HUES48 (cell line): ENCODE results near the gene TMPRSS6.
A peak's percentile ranks its signal among the peaks of the same experiment; 100 is the strongest.

Source experiments
- H3K27ac ChIP-seq: one replicate; pipeline ENCODE4 v1.7.0; 2013; ENCODE audit warnings: low read depth, low read length, inconsistent platforms
- H3K27me3 ChIP-seq: 2 replicates; pipeline ENCODE4 v1.6.1; 2013; ENCODE audit warnings: mild to moderate bottlenecking, low read length; ENCODE audit not compliant: control insufficient read depth, insufficient read depth
- H3K36me3 ChIP-seq: 2 replicates; pipeline ENCODE4 v1.6.1; 2013; ENCODE audit warnings: low read length; ENCODE audit not compliant: control insufficient read depth, insufficient read depth
- H3K4me1 ChIP-seq: 2 replicates; pipeline ENCODE4 v1.6.1; 2013; ENCODE audit warnings: mild to moderate bottlenecking, low read length; ENCODE audit not compliant: control insufficient read depth, insufficient read depth
- H3K4me3 ChIP-seq: 2 replicates; pipeline ENCODE4 v1.5.1; 2013; ENCODE audit warnings: mild to moderate bottlenecking, low read depth, low read length
- H3K9ac ChIP-seq: 2 replicates; pipeline ENCODE4 v1.6.1; 2013; ENCODE audit warnings: mild to moderate bottlenecking, low read depth, low read length, moderate library complexity
- H3K9me3 ChIP-seq: 2 replicates; pipeline ENCODE4 v1.6.1; 2013; ENCODE audit warnings: low read length; ENCODE audit not compliant: control insufficient read depth, insufficient read depth

TMPRSS6 gene

DNA sequence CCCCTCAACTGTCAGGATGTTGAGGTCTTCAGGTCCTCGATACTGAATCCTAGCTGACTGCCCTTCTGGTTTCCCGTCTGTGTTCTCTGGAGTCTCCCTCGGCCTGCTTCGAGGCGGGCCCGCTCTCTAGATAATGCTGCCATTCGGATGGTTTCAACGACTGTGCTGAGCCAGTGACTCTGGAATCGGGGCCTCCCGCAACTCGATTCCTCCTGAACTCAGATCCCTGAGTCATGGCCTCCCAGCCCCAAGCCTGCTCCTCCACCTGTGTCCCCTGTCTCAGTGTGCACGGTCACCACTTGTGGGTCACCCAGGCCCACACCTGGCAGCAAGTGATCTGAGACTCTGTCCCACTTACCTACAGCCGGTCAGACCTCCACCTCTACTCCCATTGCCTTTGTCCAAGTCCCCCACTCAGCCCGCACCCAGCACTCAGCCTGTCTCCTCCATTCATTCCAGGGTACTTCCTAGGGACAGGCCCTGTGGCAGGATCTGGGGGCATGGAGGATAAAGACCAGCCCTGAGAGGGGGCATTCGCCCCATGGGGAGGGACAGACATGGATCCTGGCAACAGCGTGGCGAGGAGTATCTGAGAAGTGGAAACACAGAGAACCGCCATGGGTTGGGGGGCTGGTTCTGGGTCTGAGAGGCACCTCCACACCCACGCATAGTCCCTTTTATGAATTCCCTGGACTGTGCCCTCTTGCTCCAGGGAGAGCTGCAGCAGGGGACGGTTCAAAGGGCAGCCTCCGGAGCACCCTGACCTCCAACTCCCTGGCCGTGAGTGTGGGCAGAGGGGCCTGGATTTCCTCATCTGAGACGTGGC is 75.7 kb downstream of the TMPRSS6 start:
- H3K9me3 ChIP-seq, result no peaks in the 10 kb centered on the region
- H3K4me3 ChIP-seq, result no peak overlapping the region
- no peaks in the 10 kb centered on the region for H3K27me3 ChIP-seq
- no peak overlapping the region for H3K9ac ChIP-seq
- peaks cover 16% of the 10 kb centered on the region for H3K36me3 ChIP-seq
- H3K27ac ChIP-seq, result no peak overlapping the region
- peaks cover 12% of the 10 kb centered on the region; the same call in 1 of the 2 replicates for H3K4me1 ChIP-seq

DNA sequence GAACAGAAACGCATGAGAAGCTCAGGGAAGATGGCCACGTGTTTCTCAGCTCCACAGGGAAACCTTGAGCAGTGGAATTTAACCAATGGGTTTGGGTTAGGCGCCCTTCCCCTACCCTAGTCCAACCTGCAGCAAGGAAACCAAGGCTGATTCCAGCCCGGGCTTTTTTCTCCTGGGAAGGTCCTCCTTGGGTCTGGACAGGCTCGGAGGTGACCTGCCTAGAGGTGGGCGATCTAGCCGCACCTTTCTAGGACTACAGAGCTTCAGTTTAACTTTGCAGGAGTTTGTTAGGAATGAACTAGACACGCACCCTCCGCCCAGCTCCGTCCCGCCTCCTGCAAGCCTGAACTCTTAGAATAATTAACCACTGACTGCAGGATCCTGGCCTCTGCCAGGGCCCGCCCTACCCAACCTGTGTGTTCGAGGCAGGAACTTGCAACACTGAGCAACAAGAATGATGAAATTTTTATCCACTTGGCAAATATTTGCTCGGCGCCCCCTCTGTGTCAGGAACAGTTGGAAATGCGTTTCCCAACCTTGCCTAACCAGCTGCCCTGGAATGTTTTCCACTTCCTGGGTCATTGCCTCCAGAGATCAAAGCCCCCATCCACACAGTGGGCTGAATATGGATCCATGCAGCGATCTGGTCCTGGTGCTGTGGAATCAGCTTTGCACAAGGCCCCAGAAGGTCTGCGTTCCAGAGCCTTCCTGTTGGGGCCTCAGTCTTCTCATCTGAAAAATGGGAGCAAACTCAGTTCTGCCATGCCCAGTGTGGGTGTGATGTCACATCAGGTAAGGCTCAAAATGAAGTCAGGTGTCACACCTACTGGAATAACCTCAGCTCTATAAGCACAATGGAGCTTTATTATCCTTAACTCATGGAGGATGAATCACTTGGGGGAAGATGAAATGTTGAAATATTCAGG is 76.7 kb downstream of the TMPRSS6 start:
- Histone ChIP-seq H3K4me1 (peaks cover 12% of the 10 kb centered on the region; the same call in 1 of the 2 replicates), H3K9ac (no peak overlapping the region), H3K27me3 (no peaks in the 10 kb centered on the region), H3K9me3 (no peaks in the 10 kb centered on the region), H3K36me3 (peaks cover 21% of the 10 kb centered on the region), H3K27ac (peak overlapping the region; percentile 66), H3K4me3 (no peak overlapping the region)

DNA sequence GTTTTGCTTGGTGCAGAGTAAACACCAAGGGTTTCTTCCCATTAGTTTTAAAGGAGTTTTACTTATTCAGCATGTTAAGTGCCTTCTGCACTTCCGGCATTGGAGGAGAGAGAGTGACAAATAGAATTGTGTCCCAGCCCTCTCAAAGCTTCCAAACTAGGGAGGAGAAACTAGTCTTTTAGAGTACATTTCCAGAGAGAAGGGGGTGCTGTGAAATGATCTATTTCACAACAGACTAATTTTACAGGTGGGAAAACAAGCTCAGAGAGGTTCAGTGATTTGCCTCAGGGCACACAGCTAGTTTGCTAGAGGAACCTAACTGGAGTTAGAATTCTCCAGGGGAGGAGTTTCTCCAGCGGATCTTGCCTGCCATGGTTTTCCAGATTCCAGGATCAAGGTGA is 77.4 kb downstream of the TMPRSS6 start:
- Histone ChIP-seq H3K4me3 (no peak overlapping the region), H3K36me3 (peaks cover 26% of the 10 kb centered on the region), H3K27me3 (no peaks in the 10 kb centered on the region), H3K9ac (no peak overlapping the region), H3K4me1 (peaks cover 19% of the 10 kb centered on the region; the same call in 1 of the 2 replicates), H3K9me3 (no peaks in the 10 kb centered on the region), H3K27ac (peak overlapping the region; percentile 66)

DNA sequence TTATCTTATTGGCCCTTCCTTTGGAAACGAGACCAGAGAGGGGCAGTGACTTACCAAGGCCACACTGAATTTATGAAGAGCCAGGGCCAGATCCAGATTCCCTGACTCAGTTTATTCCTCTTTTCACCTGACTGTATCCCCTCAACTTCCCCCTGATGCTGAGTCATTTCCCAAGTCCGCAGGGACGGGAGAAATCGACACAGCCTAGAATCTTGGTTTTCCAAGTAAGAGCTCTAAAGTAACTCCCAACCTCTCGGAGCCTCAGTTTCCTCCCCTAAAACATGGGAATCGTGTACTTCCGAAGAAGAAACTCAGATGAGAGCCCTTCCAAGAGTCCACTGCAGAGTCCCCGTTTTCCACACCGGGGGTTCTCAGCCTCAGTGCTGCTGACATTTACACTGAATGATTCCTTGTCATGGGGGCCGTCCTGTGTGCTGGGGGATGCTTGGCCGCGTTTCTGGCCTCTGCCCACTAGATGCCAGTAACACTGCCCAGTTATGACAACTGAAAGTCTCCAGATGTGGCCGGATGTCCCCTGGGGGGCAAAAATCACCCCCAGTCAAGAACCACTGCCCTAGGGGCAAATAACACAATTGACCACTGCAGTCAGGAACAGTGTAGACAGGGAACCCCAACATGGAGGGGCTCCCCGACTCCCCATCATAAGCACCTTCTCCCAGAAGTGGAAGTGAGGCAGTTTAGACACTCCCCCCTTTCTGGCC is 78.8 kb downstream of the TMPRSS6 start:
- no peak overlapping the region for H3K9ac ChIP-seq
- peaks cover 20% of the 10 kb centered on the region; the same call in 1 of the 2 replicates for H3K4me1 ChIP-seq
- no peaks in the 10 kb centered on the region for H3K9me3 ChIP-seq
- no peak overlapping the region for H3K27ac ChIP-seq
- H3K4me3 ChIP-seq, result no peak overlapping the region
- no peaks in the 10 kb centered on the region for H3K27me3 ChIP-seq
- H3K36me3 ChIP-seq, result peaks cover 37% of the 10 kb centered on the region

DNA sequence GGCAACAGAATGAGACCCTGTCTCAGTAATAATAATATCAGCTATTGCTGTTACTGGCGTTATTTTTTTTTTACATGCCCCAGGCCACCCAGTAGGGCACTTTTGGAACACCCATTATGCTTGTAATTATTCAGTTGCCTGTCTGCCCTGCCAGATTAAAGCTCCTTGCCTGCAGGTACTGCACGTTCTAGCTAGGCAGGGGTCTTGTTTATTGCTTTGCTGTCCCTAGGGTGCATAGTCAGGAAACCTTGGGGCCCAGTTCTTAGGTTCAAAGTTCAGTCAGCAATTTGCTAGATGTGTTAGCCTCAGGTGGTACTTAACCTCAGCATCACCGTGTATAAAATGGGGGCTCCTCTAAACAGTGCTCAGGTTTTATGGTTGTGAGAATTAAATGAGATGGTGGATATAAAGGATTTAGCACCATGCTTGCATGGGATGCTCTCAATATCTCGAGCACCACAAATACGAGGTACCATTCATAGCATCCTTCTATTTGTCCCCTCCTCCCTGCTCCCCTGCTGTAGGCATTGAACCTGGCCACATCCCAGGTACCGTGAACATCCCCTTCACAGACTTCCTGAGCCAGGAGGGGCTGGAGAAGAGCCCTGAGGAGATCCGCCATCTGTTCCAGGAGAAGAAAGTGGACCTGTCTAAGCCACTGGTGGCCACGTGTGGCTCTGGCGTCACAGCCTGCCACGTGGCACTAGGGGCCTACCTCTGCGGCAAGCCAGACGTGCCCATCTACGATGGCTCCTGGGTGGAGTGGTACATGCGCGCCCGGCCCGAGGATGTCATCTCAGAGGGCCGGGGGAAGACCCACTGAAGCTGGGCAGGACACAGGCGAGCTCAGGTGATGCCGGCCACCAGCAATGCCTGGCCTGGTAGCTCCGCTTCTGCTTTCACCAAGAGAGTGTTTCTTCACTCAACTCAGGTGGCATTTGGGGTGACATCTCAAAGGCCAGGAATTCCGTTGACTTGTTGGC is 80.5 kb downstream of the TMPRSS6 start:
- Histone ChIP-seq H3K27ac (no peak overlapping the region), H3K9ac (no peak overlapping the region), H3K4me1 (peaks cover 20% of the 10 kb centered on the region; the same call in 1 of the 2 replicates), H3K9me3 (no peaks in the 10 kb centered on the region), H3K36me3 (peaks cover 53% of the 10 kb centered on the region), H3K27me3 (no peaks in the 10 kb centered on the region), H3K4me3 (no peak overlapping the region)

DNA sequence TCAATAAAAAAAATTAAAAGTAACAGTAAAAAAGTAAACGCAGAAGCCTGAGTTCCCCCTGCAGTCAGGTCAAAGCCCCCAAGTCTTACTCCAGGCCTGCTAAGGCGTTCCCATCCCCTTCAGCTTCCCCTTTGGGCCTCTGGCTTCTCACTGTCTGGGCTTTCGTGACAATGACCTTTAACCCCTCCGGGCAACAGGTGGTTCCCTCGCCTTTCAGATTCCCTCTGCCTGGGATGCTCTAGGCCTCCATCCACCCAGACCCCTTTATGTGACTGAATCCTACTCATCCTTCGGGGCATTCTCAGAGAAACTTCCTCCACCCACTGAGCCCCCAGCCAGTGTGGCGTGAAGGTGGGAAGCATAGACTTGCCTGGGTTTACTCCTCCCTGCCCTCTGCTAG is 82.0 kb downstream of the TMPRSS6 start:
- Histone ChIP-seq H3K9me3 (no peaks in the 10 kb centered on the region), H3K36me3 (peaks cover 53% of the 10 kb centered on the region), H3K4me3 (no peak overlapping the region), H3K4me1 (peaks cover 13% of the 10 kb centered on the region; the same call in 1 of the 2 replicates), H3K27ac (no peak overlapping the region), H3K9ac (no peak overlapping the region), H3K27me3 (no peaks in the 10 kb centered on the region)

DNA sequence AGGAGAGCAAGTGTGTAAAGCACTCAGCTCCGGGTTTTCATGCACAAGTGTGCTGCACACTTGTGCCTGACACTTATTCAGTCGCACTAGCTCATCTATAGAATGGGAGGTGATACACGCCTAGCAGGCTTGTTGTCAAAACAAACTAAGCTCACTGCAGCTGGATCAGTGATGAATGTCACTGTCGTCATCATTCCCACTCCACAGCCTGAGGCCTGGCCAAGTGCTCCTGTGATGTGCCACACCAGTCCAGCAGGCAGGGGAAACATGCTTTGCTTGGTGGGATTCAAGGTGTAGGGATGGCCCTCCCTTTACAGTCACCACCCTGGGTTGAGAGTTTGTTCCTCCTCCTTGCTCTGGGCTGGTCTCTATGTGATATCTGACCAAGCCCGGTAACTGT is 83.2 kb downstream of the TMPRSS6 start:
- Histone ChIP-seq H3K4me1 (peaks cover 11% of the 10 kb centered on the region; the same call in 1 of the 2 replicates), H3K9me3 (no peaks in the 10 kb centered on the region), H3K36me3 (peaks cover 53% of the 10 kb centered on the region), H3K27me3 (no peaks in the 10 kb centered on the region), H3K4me3 (no peak overlapping the region), H3K9ac (no peak overlapping the region), H3K27ac (no peak overlapping the region)

DNA sequence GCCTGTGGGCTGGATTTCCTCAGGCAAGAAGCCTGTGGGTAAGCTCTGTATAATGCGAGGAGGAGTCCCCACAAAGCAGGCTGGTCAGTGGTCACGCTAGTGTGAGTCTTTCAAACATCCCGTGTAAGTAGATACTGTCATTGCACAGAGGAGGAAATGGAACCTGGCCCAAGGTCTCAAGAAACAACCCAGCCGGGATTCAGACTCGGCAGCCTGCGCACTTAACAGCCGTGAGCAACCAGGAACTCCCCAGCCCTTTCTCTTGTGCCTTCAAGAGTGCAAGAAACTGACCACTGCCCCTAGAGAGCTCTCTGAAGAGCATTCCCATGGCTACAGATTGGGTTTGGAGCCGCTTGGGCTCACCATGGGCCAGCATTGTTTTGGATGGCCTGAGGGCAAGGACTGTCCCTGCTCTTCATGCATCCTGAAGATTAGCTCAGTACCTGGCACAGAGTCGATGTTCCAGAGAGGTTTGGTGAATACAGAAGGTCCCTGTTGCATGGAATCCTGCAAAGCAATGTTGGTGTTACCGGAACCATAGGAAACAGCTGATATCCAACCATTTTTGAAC is 83.9 kb downstream of the TMPRSS6 start:
- H3K9me3 ChIP-seq, result no peaks in the 10 kb centered on the region
- peaks cover 53% of the 10 kb centered on the region for H3K36me3 ChIP-seq
- peaks cover 9% of the 10 kb centered on the region; the same call in 1 of the 2 replicates for H3K4me1 ChIP-seq
- H3K9ac ChIP-seq, result no peak overlapping the region
- H3K4me3 ChIP-seq, result no peak overlapping the region
- no peaks in the 10 kb centered on the region for H3K27me3 ChIP-seq
- no peak overlapping the region for H3K27ac ChIP-seq

DNA sequence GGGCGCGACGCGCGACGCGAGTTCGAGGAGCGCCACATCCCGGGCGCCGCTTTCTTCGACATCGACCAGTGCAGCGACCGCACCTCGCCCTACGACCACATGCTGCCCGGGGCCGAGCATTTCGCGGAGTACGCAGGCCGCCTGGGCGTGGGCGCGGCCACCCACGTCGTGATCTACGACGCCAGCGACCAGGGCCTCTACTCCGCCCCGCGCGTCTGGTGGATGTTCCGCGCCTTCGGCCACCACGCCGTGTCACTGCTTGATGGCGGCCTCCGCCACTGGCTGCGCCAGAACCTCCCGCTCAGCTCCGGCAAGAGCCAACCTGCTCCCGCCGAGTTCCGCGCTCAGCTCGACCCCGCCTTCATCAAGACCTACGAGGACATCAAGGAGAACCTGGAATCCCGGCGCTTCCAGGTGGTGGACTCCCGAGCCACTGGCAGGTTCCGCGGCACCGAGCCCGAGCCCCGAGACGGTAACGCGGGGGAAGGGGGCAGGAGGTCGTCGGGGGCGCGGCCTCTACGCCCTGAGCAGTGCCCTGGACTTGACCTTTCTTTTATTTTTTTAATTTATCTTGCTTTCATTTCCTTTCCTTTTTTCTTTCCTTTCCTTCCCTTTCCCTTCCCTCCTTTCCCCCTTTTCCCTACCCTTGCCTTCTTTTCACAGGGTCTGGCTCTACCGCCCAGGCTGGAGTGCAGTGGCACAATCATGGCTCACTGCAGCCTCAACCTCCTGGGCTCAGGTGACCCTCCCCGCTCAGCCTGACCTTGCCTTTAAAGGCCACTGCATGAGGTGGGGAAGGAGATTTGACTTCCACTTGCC is 85.0 kb downstream of the TMPRSS6 start:
- Histone ChIP-seq H3K9ac (no peak overlapping the region; the same call in 1 of the 2 replicates), H3K4me1 (peaks cover 12% of the 10 kb centered on the region; the same call in 1 of the 2 replicates), H3K36me3 (peaks cover 44% of the 10 kb centered on the region), H3K9me3 (no peaks in the 10 kb centered on the region), H3K4me3 (no peak overlapping the region), H3K27ac (no peak overlapping the region), H3K27me3 (no peaks in the 10 kb centered on the region)
